Spleen (tissue), 11 donors: Measurements from ENCODE around the gene STK4. TPM values are rescaled to one million over a fixed set of nuclear protein-coding genes. Genes with fewer than 3 reads are reported as not detected.

Source experiments
- DNase-seq: peaks from one replicate; pipeline ENCODE4 v3.0.0-alpha.2; 2020
- H3K27ac ChIP-seq, 8 donors: fragments of 200-600 bp; sonication (generic) in 7 of 8; 1 replicate in 4 of 8; 2 replicates in 4 of 8; pipeline versions ENCODE4 v1.5.0 to v1.8.0; 2016 to 2021; ENCODE audit warnings: inconsistent platforms in 4 of 8, mild to moderate bottlenecking in 4 of 8, moderate library complexity in 1 of 8
- H3K27me3 ChIP-seq, 7 donors: fragments of 200-600 bp; sonication (generic) in 6 of 7; replicated peaks in 1 of 7; 1 replicate in 4 of 7; 2 replicates in 3 of 7; pipeline versions ENCODE4 v1.5.0 to v1.8.0; 2016 to 2021; ENCODE audit warnings: inconsistent platforms in 3 of 7, mild to moderate bottlenecking in 1 of 7
- H3K36me3 ChIP-seq, 6 donors: fragments of 200-600 bp; sonication (generic) in 5 of 6; 1 replicate in 4 of 6; 2 replicates in 2 of 6; pipeline versions ENCODE4 v1.5.0 to v1.8.0; 2016 to 2021; ENCODE audit warnings: inconsistent platforms in 2 of 6
- H3K4me1 ChIP-seq, 6 donors: fragments of 200-600 bp; sonication (generic) in 5 of 6; 1 replicate in 3 of 6; 2 replicates in 3 of 6; pipeline versions ENCODE4 v1.5.0 to v1.8.0; 2016 to 2021; ENCODE audit warnings: inconsistent platforms in 3 of 6
- H3K4me3 ChIP-seq, 8 donors: fragments of 200-600 bp; sonication (generic) in 7 of 8; 1 replicate in 4 of 8; 2 replicates in 4 of 8; pipeline versions ENCODE4 v1.5.0 to v1.8.0; 2016 to 2021; ENCODE audit warnings: inconsistent platforms in 4 of 8, mild to moderate bottlenecking in 4 of 8, moderate library complexity in 2 of 8
- H3K9me3 ChIP-seq, 8 donors: fragments of 200-600 bp; sonication (generic) in 7 of 8; 1 replicate in 4 of 8; 2 replicates in 4 of 8; pipeline versions ENCODE4 v1.5.0 to v1.8.0; 2016 to 2021; ENCODE audit warnings: inconsistent platforms in 4 of 8
- CTCF ChIP-seq, 11 experiments: fragments of 200-600 bp in 7 of 11; fragments of 450-650 bp in 4 of 11; sonication (generic) in 4 of 11; IDR thresholded peaks in 8 of 11; conservative IDR thresholded peaks in 3 of 11; 1 replicate in 7 of 11; 2 replicates in 4 of 11; pipeline versions ENCODE4 v1.4.0 to v1.8.0; 2016 to 2021; ENCODE audit warnings: antibody characterized with exemption in 11 of 11, inconsistent platforms in 4 of 11, mild to moderate bottlenecking in 1 of 11
- POLR2A ChIP-seq, 3 donors: fragments of 450-650 bp; IDR thresholded peaks; one replicate each; pipeline ENCODE4 v1.5.1; 2017; ENCODE audit warnings: antibody characterized with exemption in 3 of 3, mild to moderate bottlenecking in 1 of 3
- POLR2AphosphoS5 ChIP-seq, 3 donors: sonication (generic); formaldehyde crosslinking; IDR thresholded peaks; one replicate each; pipeline ENCODE4 v1.5.1; 2017; ENCODE audit warnings: antibody characterized with exemption in 3 of 3
- WGBS, 5 donors: extraction: QIAGEN DNeasy Blood & Tissue Kit in 3 of 5; methylation state at CpG; one replicate each; pipeline versions ENCODE4 v1.1.5 to v1.1.7; 2013 to 2018; 5-methylcytosine and 5-hydroxymethylcytosine counted together
- intact Hi-C: fragments of 100-400 bp; cut with DNase I; formaldehyde crosslinking; loops from one replicate; pipeline ENCODE4 v1.15.0; 2023; ENCODE audit warnings: low total_unique reads
- polyA plus RNA-seq, 3 donors: library from polyadenylated mRNA; stranded (reverse); fragments of 200-250 nt; gene quantifications; one replicate each; pipeline ENCODE4 v1.2.1, GENCODE V29; 2013
- total RNA-seq, 7 donors: library from RNA; depleted of rRNA in 3 of 7; stranded (reverse); fragments of >200 nt in 3 of 7; fragmentation: NEBNext Ultra II Directional in 4 of 7; extraction: Animal tissue kit (Norgen Biotek cat#: 25700) in 4 of 7; gene quantifications; one replicate each; pipeline versions ENCODE4 v1.1.0 to v1.2.1, GENCODE V29; 2016 to 2021
- donor health status: healthy with polysubstance abuse.
- donor health status: DM: no; HTN: no; CAD: no; lungs with moderate emphysema.
- donor health status: DM: no; HTN: no; CAD: no.
- donor health status: Bipolar disorder and iron deficiency.
- donor health status: healthy.
- donor health status: DM: no; HTN: no; CAD: no.
- donor health status: DM: yes; HTN: yes; CAD: no.

Gene STK4
- total and polyA plus RNA-seq, 10 donors = 19.0 to 241 (median 124) TPM

- no peak for DNase-seq
- H3K4me1 ChIP-seq = peaks cover 10 to 30% (median 15%) of the 10 kb centered on the region in 6 donors
- WGBS, 5 donors = 94 to 96% (median 95%) methylated on average over 2 of the region's 2 CpGs
- H3K27me3 ChIP-seq = peaks cover 4 to 33% (median 23%) of the 10 kb centered on the region in 7 donors
- peaks cover 0 to 34% (median 0%) of the 10 kb centered on the region in 6 donors for H3K36me3 ChIP-seq
- no peak overlapping the region for H3K27ac ChIP-seq
- TF ChIP-seq POLR2AphosphoS5 (IDR thresholded peaks at IDR 0.05) (no peak), POLR2A (IDR thresholded peaks at IDR 0.05) (no peak)
- intact Hi-C loops = no loop called here
- H3K4me3 ChIP-seq = no peak overlapping the region
- H3K9me3 ChIP-seq = no peaks in the 10 kb centered on the region
Measured at GRCh38 chr20:45094201-45094600, 127.9 kb downstream of the STK4 start.

- DNase-seq = no peak
Measured at GRCh38 chr20:45094864-45095574, 128.7 kb downstream of the STK4 start.

GRCh38 chr20:45095805-45096238 lies 129.5 kb downstream of the STK4 start:
- Histone ChIP-seq H3K27me3 (peaks cover 4 to 50% (median 39%) of the 10 kb centered on the region in 7 donors), H3K4me3 (no peak overlapping the region), H3K27ac (no peak overlapping the region), H3K36me3 (peaks cover 0 to 18% (median 0%) of the 10 kb centered on the region in 6 donors), H3K4me1 (peaks cover 10 to 36% (median 20%) of the 10 kb centered on the region in 6 donors), H3K9me3 (no peaks in the 10 kb centered on the region)
- TF ChIP-seq POLR2A (IDR thresholded peaks at IDR 0.05) (no peak), CTCF (IDR thresholded peaks at IDR 0.05 in 8 of 11, conservative IDR thresholded peaks at IDR 0.05 in 3 of 11) (peak; percentile 28 to 83 (median 69))
- no peak for DNase-seq
- intact Hi-C loops = no loop called here
- WGBS, 5 donors = 6 to 12% (median 10%) methylated on average over 7 of the region's 7 CpGs

More at GRCh38 chr20:45094864-45095574, 128.7 kb downstream of the STK4 start:
- Histone ChIP-seq H3K36me3 (peaks cover 0 to 26% (median 0%) of the 10 kb centered on the region in 6 donors), H3K27ac (no peak overlapping the region), H3K9me3 (no peaks in the 10 kb centered on the region), H3K4me1 (peaks cover 10 to 30% (median 15%) of the 10 kb centered on the region in 6 donors), H3K4me3 (no peak overlapping the region), H3K27me3 (peaks cover 4 to 42% (median 31%) of the 10 kb centered on the region in 7 donors)
- 88 to 94% (median 89%) methylated on average over 7 to 11 of the region's 11 CpGs for WGBS, 5 donors
- intact Hi-C loops = no loop called here
- TF ChIP-seq POLR2A (IDR thresholded peaks at IDR 0.05) (no peak), POLR2AphosphoS5 (IDR thresholded peaks at IDR 0.05) (peak in 2 of 3 donors; percentile 28 to 57), CTCF (IDR thresholded peaks at IDR 0.05 in 8 of 11, conservative IDR thresholded peaks at IDR 0.05 in 3 of 11) (no peak)

- intact Hi-C loops = no loop called here
- peaks cover 4 to 59% (median 46%) of the 10 kb centered on the region in 7 donors for H3K27me3 ChIP-seq
- 81 to 88% (median 81%) methylated on average over 9 of the region's 9 CpGs for WGBS, 5 donors
- H3K4me1 ChIP-seq = peaks cover 10 to 40% (median 23%) of the 10 kb centered on the region in 6 donors
- peaks cover 0 to 13% (median 0%) of the 10 kb centered on the region in 6 donors for H3K36me3 ChIP-seq
- H3K27ac ChIP-seq = no peak overlapping the region
- TF ChIP-seq CTCF (IDR thresholded peaks at IDR 0.05 in 8 of 11, conservative IDR thresholded peaks at IDR 0.05 in 3 of 11) (no peak), POLR2AphosphoS5 (IDR thresholded peaks at IDR 0.05) (peak in 1 of 3 donors; percentile 8), POLR2A (IDR thresholded peaks at IDR 0.05) (no peak)
- no peak for DNase-seq
- no peak overlapping the region for H3K4me3 ChIP-seq
- H3K9me3 ChIP-seq = no peaks in the 10 kb centered on the region
Measured at GRCh38 chr20:45096781-45097180, 130.5 kb downstream of the STK4 start.
